Ecto neural progenitor cell (in vitro differentiated cells): ENCODE measurements around the gene VSIG8.

ENCODE experiments used
- DNase-seq: peaks from one replicate; pipeline ENCODE4 v3.0.0-alpha.2; 2018; ENCODE audit warnings: low spot score

Gene VSIG8

DNA sequence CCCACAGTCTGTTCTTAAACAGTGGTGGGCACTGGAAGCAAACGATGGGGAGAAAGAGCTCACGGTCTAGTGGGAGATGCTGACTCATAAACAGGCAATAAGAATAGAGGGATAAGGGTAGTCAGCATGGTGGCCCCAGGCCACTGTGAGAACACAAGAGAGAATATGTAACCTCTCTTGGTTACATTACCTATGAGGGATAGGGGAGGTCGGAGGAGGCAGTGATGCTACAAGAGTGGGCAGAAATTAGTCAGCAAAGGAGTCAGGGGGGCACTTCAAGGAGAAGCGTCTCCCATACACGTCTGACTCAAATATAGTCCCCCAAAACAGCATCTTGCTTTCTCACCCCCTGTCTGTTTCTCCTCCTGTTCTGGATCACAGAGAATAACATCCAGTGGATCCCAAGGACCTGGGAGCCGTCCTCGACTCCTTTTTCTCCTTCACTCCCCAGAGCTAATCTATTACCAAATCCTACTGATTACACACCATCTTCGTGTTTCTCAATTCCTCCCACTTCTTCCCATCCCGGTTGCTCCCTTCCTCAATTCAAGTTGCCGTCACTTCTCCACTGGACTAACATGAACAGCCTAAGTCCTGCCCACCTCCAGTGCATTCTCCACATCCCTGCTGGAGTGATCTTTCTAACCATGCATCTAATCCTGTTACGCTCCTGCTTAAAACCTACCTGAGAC, 33.7 kb downstream of the VSIG8 start:
- DNase-seq = no peak

DNA sequence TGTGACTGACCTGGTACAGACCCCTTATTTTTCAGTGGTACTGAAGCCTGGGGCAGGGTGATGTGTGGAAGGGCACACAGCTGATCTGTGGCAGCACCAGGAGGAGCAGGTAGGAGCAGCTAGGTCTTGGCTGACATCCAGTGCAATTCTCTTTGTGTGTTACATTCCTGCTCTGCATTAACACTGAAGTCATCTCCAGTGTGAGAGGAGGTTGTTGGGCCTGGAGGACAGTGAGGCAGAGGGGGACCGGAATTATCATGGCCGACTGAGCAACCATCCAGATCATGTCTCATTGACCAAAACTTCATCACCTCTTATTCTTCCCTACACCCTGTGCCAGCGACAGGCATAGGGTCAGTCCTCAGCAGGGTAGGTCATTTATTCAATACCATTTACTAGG, 34.3 kb downstream of the VSIG8 start:
- DNase-seq = no peak

DNA sequence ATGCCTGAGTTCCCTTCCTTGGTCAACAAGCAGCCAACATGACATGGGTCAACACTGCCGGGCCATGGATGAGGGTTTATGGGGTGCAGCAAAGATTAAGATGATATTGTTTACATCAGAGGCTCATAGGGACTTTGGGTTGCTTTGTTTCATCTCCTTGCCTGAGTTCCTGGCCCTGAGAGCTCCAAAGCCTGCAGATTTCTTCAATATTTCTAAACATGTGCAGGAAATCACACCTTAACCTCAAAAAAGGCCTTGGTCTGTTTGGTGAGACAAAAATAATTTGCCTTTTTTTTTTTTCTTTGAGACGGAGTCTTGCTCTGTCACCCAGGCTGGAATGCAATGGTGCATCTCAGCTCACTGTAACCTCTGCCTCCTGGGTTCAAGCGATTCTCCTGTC, 34.9 kb downstream of the VSIG8 start:
- no peak for DNase-seq

DNA sequence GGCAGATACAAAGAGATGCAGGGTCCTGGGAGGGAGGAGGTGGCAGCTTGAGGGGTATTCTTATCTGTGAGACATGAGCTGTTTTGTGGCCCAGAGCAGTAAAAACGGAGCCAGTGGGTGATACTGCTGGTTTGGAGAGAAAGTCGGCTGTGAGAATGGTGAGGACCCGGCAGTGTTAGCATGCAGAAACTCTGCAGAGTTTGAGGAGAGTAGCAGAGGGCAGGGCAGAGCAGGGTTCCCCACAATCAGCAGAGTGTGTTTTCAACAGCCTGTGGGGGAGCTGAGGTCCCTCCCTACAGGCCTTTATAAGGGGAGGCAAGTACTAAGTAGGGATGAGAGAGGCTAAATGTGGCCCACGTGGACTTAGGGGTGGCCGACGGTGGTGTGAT, 35.4 kb downstream of the VSIG8 start:
- no peak for DNase-seq

DNA sequence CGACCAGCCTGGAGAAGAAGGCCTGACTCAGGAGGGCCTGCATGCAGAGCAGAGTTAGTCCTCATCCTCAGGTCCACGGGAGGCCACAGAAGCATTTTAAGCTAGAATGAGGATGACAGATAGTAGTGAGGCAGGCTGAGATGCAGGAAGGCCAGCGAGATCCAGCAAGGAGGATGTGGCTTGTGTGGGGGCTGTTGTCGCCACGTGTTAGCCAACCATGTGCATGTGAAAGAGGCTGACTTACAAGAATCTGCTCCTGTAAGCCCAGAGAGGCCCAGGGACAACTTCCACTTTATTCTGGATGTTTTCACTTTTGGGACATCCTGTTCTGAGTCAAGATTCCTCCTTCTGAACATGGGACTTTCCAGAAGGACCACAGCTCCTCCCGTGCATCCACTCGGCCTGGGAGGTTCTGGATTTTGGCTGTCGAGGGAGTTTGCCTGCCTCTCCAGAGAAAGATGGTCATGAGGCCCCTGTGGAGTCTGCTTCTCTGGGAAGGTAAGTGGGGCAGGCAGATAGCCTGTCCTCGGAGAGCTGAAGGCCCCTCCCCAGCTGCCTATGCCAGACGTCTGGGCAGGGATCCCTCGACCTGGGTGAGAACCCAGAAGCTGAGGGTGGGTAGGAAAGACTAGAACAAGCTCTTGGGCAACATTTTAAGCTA, 35.9 kb downstream of the VSIG8 start, which contains the start of gene SLAMF8:
Gene SLAMF8 (plus strand): TSS at position 433 of the 661 bp plus-strand sequence. CDS start 26 bp downstream, at position 459.
- no peak for DNase-seq

DNA sequence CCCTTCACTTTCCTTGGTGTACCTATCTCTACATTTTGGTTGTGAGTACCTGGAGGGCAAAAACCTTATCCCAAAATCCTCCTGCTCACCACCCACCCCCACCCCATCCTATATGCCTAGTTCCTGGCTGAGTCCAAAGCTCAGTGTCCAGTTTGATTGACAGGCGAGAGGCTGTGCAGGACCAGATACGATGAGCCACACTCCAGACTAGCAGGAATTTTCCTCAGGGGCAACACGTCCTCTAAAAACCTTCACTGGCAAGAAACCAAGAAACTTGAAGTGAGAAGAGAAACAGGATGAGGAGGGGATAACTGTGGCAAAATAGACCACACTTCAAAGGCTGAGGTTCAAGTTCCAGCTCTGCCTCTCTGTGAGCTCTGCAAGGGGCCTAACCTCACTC, 36.9 kb downstream of the VSIG8 start:
- DNase-seq = no peak

DNA sequence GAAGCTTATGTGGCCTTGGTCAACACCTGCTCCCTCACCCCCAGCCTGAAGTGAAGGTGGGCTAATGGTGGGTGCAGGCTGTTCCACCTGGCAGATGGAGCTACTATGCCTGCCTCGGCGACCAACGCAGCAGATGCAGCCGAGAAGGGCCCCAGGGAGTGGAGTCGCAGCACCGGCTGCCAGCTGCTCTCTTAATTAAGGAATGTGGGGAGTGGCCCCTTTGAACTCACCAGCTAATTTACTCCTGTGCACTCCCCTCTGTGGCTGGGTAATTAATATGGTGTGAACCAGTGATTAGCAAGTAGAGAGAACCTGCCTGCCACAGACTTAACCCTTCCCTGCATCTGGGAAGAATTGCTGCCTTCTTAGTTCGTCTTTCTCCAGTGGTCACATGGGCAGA, 39.1 kb downstream of the VSIG8 start:
- DNase-seq = no peak

DNA sequence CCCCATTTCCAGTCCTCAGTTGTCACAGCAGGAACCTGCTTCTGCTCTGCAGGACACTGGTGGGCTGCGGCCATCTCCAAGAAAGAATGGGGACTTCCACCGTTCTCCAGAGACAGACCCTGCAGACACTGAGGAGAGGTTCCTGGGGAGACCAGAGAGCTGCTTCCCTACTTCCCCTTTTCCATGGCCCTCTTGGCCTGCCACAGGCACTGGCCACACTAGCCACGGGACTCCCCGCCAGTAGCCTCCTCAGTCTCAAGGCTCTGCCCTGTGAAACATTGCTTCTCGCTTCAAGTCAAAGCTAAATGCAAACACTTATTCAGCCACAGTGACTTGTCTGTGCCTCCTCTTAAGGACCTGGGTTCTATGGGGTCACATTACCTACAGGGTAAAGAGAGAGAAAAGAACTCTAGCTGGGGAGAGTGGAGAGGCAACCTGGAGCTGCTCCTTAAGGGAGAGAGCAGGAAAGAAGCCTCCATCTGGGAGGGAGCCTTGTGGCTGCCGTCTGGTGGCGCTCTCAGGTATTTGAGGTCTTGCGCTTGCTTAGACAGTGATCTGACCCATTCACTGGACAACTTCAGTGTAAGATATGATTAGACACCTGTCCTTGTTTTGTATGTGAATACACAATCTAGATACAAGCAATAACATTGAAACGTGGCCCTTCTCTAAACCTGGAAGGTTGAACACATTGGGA, 41.1 kb downstream of the VSIG8 start:
- DNase-seq = no peak

DNA sequence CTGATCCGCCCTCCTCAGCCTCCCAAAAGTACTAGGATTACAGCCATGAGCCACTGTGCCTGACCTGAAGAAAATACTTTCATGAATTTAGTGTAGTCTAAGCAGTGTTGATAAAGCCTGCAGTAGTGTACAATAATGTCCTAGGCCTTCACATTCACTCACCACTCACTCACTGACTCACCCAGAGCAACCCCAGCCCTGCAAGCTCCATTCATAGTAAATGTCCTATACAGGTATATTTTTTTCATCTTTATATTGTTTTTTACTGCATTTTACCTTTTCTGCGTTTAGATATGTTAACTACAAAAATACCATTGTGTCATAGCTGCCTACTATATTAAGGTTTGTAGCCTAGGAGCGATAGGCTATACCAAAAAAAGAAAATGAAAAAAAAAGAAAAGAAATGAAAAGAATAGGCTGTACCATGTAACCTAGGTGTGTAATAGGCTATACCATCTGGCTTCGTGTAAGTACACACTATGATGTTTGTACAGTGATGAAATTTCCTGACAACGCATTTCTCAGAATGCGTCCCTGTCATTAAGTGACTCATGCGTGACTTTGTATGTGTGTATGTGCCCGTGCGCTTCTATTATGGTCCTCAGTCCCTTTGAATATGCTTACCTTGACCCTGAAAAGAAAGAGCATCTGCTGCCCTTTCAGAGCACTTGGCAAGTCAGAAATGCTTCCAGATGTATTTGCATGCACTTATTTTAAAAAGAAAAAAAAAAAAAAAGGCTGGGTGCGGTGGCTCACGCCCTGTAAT, 45.0 kb downstream of the VSIG8 start:
- no peak for DNase-seq

DNA sequence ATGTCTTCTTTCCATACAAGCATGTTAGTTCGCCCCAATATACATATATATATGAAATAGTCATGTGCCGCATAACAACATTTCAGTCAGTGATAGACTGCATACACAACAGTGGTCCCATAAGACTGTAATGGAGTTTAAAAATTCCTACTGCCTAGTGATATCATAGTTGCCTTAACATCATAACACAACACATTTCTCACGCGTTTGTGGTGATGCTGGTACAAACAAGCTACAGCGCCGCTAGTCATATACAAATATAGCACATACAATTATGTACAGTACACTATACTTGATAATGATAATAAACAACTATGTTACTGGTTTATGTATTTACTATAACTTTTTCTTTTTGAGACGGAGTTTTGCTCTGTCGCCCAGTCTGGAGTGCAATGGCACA, 46.5 kb downstream of the VSIG8 start:
- DNase-seq = no peak

DNA sequence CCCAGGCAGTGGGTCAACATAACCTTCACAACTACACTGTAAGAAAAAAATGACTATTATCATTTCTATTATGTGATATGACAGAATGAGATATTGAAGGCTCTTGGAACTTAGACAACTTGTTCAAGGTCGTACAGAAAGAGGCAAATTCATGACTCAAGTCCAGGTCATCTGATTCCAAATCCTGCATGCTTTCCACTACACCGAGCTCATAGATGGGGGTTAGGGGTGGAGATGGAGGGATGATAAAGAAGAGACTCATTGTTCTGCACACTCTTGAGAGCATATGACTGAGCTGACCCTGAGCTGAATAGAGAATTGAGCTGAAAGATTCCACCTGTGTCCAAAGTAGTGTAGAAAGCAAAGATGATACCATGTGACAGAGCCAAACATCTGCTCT, 57.5 kb downstream of the VSIG8 start:
- no peak for DNase-seq
